GM13976 (cell line): ENCODE results near the gene SH2B2.
"Not testable (repeated sequence)": the region's sequence is repeated elsewhere in the genome, so short reads cannot be mapped to it uniquely, and the experiment has no call there.

Experiments
- DNase-seq: peaks from one replicate; pipeline ENCODE4 v3.0.0; 2012; ENCODE audit warnings: low spot score
- CTCF ChIP-seq: IDR thresholded peaks from 2 replicates; pipeline ENCODE4 v1.5.1; 2012; ENCODE audit warnings: borderline replicate concordance, mild to moderate bottlenecking; ENCODE audit not compliant: insufficient read depth; ENCODE audit errors: extremely low read depth, missing control alignments, control extremely low read depth
- in situ Hi-C: fragments of 300-500 bp; cut with MboI; formaldehyde crosslinking; loops from one replicate; pipeline ENCODE4 v1.12.0; 2022; ENCODE audit warnings: low sequenced_read_pairs, mixed read lengths, inconsistent platforms; ENCODE audit not compliant: unreplicated experiment

Gene SH2B2

GRCh38 chr7:102296514-102296913 is 9.8 kb downstream of the SH2B2 start:
- no peak for TF ChIP-seq CTCF
- in situ Hi-C loops: no loop called here
- DNase-seq: no peak

GRCh38 chr7:102297487-102298218 is 11.0 kb downstream of the SH2B2 start:
- no peak for TF ChIP-seq CTCF
- in situ Hi-C loops: no loop called here
- no peak for DNase-seq

- DNase-seq: no peak
- in situ Hi-C loops: no loop called here
- no peak for TF ChIP-seq CTCF
These were observed 14.1 kb downstream of the SH2B2 start for GRCh38 chr7:102300643-102301221.

GRCh38 chr7:102301367-102301766 is 14.7 kb downstream of the SH2B2 start:
- in situ Hi-C loops, DNase-seq: not testable (repeated sequence)

- no peak for DNase-seq
- in situ Hi-C loops: no loop called here
- no peak for TF ChIP-seq CTCF
These were observed 15.4 kb downstream of the SH2B2 start for GRCh38 chr7:102302025-102302424.

GRCh38 chr7:102303669-102304422 is 17.2 kb downstream of the SH2B2 start:
- TF ChIP-seq CTCF: no peak
- in situ Hi-C loops: no loop called here
- DNase-seq: no peak

GRCh38 chr7:102304668-102305067 is 18.0 kb downstream of the SH2B2 start:
- in situ Hi-C loops: no loop called here
- DNase-seq: no peak
- no peak for TF ChIP-seq CTCF
